ENCODE measurements around the gene PHOX2A. TPM values are rescaled to one million over a fixed set of nuclear protein-coding genes. Genes with fewer than 3 reads are reported as not detected.

Gene PHOX2A
- total and polyA plus RNA-seq, 2 of the 13 experiments (the other 11 are each of a cell fraction or from before 2014, with no cell fraction given): not detected

DNA sequence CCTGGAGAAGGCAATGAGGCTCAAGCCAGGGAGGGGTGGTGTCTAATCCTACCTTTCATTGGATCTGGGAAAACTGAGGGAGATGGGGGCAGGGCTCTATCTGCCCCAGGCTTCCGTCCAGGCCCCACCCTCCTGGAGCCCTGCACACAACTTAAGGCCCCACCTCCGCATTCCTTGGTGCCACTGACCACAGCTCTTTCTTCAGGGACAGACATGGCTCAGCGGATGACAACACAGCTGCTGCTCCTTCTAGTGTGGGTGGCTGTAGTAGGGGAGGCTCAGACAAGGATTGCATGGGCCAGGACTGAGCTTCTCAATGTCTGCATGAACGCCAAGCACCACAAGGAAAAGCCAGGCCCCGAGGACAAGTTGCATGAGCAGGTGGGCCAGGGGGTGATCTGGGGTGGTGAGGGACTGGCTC, 52.0 kb downstream of the PHOX2A start, which contains the start of gene FOLR1:
FOLR1 (plus strand) TSS at position 180 of the 421 bp plus-strand sequence; CDS start at position 214, 34 bp downstream.
- FAIRE-seq (no peak), ATAC-seq (no peak), DNase-seq (ENCODE audit: low spot score) (no peak)
- Histone ChIP-seq H3K4me3 (replicated peaks in 1 of 3; ENCODE audit: insufficient read depth in 1 of 3, low read depth in 2 of 3, low read length in 3 of 3) (no peak within 1 kb of the TSS), H3K4me1 (ENCODE audit: insufficient read depth, low read length) (0 out of 2 replicates have a peak, but pooled peaks cover 7% of the 10 kb centered on the region), H3K27me3 (ENCODE audit: control insufficient read depth in 1 of 2, insufficient read depth in 2 of 2, low read length in 2 of 2) (0 out of 5 replicates have a peak, but pooled peaks cover 0 to 6% of the 10 kb centered on the region in 2 experiments), H3K79me2 (ENCODE audit: insufficient read depth, low read length) (no peaks in the 10 kb centered on the region), H3K4me2 (ENCODE audit: low read depth, low read length) (no peak within 1 kb of the TSS), H4K20me1 (ENCODE audit: insufficient read depth, low read length) (no peaks in the 10 kb centered on the region), H3K27ac (ENCODE audit: extremely low read length, insufficient read depth, low read length) (no peak within 1 kb of the TSS), H3K36me3 (replicated peaks in 1 of 2; ENCODE audit: control insufficient read depth in 1 of 2, insufficient read depth in 2 of 2, low read length in 2 of 2) (no peaks in the 10 kb centered on the region), H3K9me3 (ENCODE audit: low read length) (no peaks in the 10 kb centered on the region), H2AFZ (ENCODE audit: low read length) (no peak within 1 kb of the TSS), H3K9ac (ENCODE audit: insufficient read depth, low read depth, low read length) (no peak within 1 kb of the TSS)
- in situ Hi-C loops (cut with HindIII; ENCODE audit: extremely low pct_ligation_motif_present, low pct_unique_long_range_greater_than_20kb): no loop called here
- 17% methylated on average over 3 of the region's 5 CpGs for WGBS (ENCODE audit: low lambda C conversion rate)
- CTCF ChIA-PET (ENCODE audit: low intra/inter-chr PET ratio, low total read pairs): no interaction called here
- TF ChIP-seq TARDBP (CRISPR knock-in tag; IDR thresholded peaks at IDR 0.05) (no peak), ZNF234 (CRISPR knock-in tag; conservative IDR thresholded peaks at IDR 0.05) (no peak), EP300 (IDR thresholded peaks at IDR 0.05; ENCODE audit: low read depth in 2 of 2, low read length in 2 of 2) (no peak), EP300 (CRISPR knock-in tag; IDR thresholded peaks at IDR 0.05; ENCODE audit: borderline replicate concordance) (no peak)
- intact Hi-C loops (cut with micrococcal nuclease; ENCODE audit: unreplicated experiment): no loop called here
- POLR2A ChIA-PET: no interaction called here
- BruUV-seq (replicated peaks): no TSS peak

- no peak overlapping the region for H3K9ac ChIP-seq (ENCODE audit: insufficient read depth, low read depth, low read length)
- no peaks in the 10 kb centered on the region for H3K79me2 ChIP-seq (ENCODE audit: insufficient read depth, low read length)
- no peaks in the 10 kb centered on the region for H4K20me1 ChIP-seq (ENCODE audit: insufficient read depth, low read length)
- POLR2A ChIA-PET: no interaction called here
- no peaks in the 10 kb centered on the region for H3K36me3 ChIP-seq (replicated peaks in 1 of 2; ENCODE audit: control insufficient read depth in 1 of 2, insufficient read depth in 2 of 2, low read length in 2 of 2)
- H3K4me2 ChIP-seq (ENCODE audit: low read depth, low read length): no peak overlapping the region
- no peak overlapping the region for H3K27ac ChIP-seq (ENCODE audit: extremely low read length, insufficient read depth, low read length)
- no peak overlapping the region for H3K4me3 ChIP-seq (replicated peaks in 1 of 3; ENCODE audit: insufficient read depth in 1 of 3, low read depth in 2 of 3, low read length in 3 of 3)
- in situ Hi-C loops (cut with HindIII; ENCODE audit: extremely low pct_ligation_motif_present, low pct_unique_long_range_greater_than_20kb) (no loop called here), intact Hi-C loops (cut with micrococcal nuclease; ENCODE audit: unreplicated experiment) (no loop called here)
- H2AFZ ChIP-seq (ENCODE audit: low read length): no peak overlapping the region
- H3K4me1 ChIP-seq (ENCODE audit: insufficient read depth, low read length): 0 out of 2 replicates have a peak, but pooled peaks cover 7% of the 10 kb centered on the region
- H3K9me3 ChIP-seq (ENCODE audit: low read length): no peaks in the 10 kb centered on the region
- no TSS peak for BruUV-seq (replicated peaks)
- FAIRE-seq (no peak), DNase-seq (ENCODE audit: low spot score) (no peak), ATAC-seq (no peak)
- TF ChIP-seq FOXO1 (CRISPR knock-in tag; IDR thresholded peaks at IDR 0.05) (no peak), KAT8 (CRISPR knock-in tag; IDR thresholded peaks at IDR 0.05) (no peak), TFDP2 (CRISPR knock-in tag; IDR thresholded peaks at IDR 0.05) (no peak), YEATS2 (CRISPR knock-in tag; IDR thresholded peaks at IDR 0.05; ENCODE audit: borderline replicate concordance) (no peak), ZNF513 (CRISPR knock-in tag; conservative IDR thresholded peaks at IDR 0.05) (no peak), GMEB1 (CRISPR knock-in tag; IDR thresholded peaks at IDR 0.05; ENCODE audit: borderline replicate concordance) (no peak)
- CTCF ChIA-PET (ENCODE audit: low intra/inter-chr PET ratio, low total read pairs): no interaction called here
- 42% methylated on average over 5 of the region's 5 CpGs for WGBS (ENCODE audit: low lambda C conversion rate)
- H3K27me3 ChIP-seq (ENCODE audit: control insufficient read depth in 1 of 2, insufficient read depth in 2 of 2, low read length in 2 of 2): 0 out of 5 replicates have a peak, but pooled peaks cover 0 to 6% of the 10 kb centered on the region in 2 experiments
These were observed 53.3 kb downstream of the PHOX2A start for GRCh38 chr11:72190631-72191071.
